HepG2 (cell line): ENCODE results near the gene MGST2. TPM values are rescaled to one million over a fixed set of nuclear protein-coding genes. Genes with fewer than 3 reads are reported as not detected.

Source experiments
- ATAC-seq: fragments of 200-7000 bp; cut with Tn5 transposase; 3 replicates; pipeline ENCODE4 v1.9.1; 2020; ENCODE audit warnings: mild to moderate bottlenecking, moderate library complexity
- BruUV-seq: library from RNA; stranded (reverse); fragments of 400-500 nt; replicated peaks from 2 replicates; lab custom pipeline; 2021; lab: Mats Ljungman, UMichigan
- CTCF ChIA-PET: fragments of 300-600 bp; formaldehyde crosslinking; extraction: SDS; loops from one replicate; lab custom pipeline; 2021; ENCODE audit warnings: low total read pairs, inconsistent platforms, low intra/inter-chr PET ratio; lab: Yijun Ruan, JAX
- POLR2A ChIA-PET: fragments of 350-600 bp; sonication (Branson Sonifier 250); formaldehyde crosslinking; loops from one replicate; lab custom pipeline; 2020; ENCODE audit warnings: antibody characterized with exemption, inconsistent platforms; lab: Yijun Ruan, JAX
- DNase-seq: peaks from one replicate; pipeline ENCODE4 v3.0.0-alpha.2; 2015; ENCODE audit warnings: low spot score
- FAIRE-seq: peaks from 3 replicates; lab custom pipeline; 2011; peaks lifted over from hg19 to GRCh38; lab: Jason Lieb, UNC
- H2AFZ ChIP-seq: one replicate; pipeline ENCODE4 v1.6.1; 2011; ENCODE audit warnings: low read length, inconsistent platforms
- H3K27ac ChIP-seq: fragments of 300-600 bp; 3 replicates; pipeline ENCODE4 v1.8.0; 2011; ENCODE audit warnings: mixed run types, mild to moderate bottlenecking, mixed read lengths, low read length, inconsistent platforms; ENCODE audit not compliant: insufficient read depth; ENCODE audit errors: extremely low read length
- H3K27me3 ChIP-seq, 2 experiments: fragments of 200-600 bp in 1 of 2; 2 replicates in 1 of 2; 3 replicates in 1 of 2; pipeline versions ENCODE4 v1.6.0 to v1.8.0; 2011; ENCODE audit warnings: low read length in 2 of 2, mild to moderate bottlenecking in 2 of 2, moderate library complexity in 2 of 2, inconsistent platforms in 1 of 2; ENCODE audit not compliant: insufficient read depth in 2 of 2, control insufficient read depth in 1 of 2
- H3K36me3 ChIP-seq, 2 experiments: fragments of 200-600 bp in 1 of 2; replicated peaks in 1 of 2; 2 replicates in 1 of 2; 3 replicates in 1 of 2; pipeline versions ENCODE4 v1.5.1 to v1.8.0; 2011; ENCODE audit warnings: low read length in 2 of 2, inconsistent platforms in 1 of 2; ENCODE audit not compliant: insufficient read depth in 2 of 2, control insufficient read depth in 1 of 2
- H3K4me1 ChIP-seq: 2 replicates; pipeline ENCODE4 v1.5.1; 2012; ENCODE audit warnings: low read length, inconsistent platforms; ENCODE audit not compliant: insufficient read depth
- H3K4me2 ChIP-seq: 2 replicates; pipeline ENCODE4 v1.6.0; 2011; ENCODE audit warnings: low read depth, low read length, inconsistent platforms
- H3K4me3 ChIP-seq, 3 experiments: fragments of 200-600 bp in 1 of 3; sonication (generic), shearing (Covaris generic) in 1 of 3; replicated peaks in 1 of 3; 2 replicates each; pipeline ENCODE4 v1.5.1; 2011 to 2016; ENCODE audit warnings: low read length in 3 of 3, inconsistent platforms in 2 of 3, low read depth in 2 of 3, mild to moderate bottlenecking in 2 of 3, control low read depth in 1 of 3, mixed read lengths in 1 of 3; ENCODE audit not compliant: insufficient read depth in 1 of 3
- H3K79me2 ChIP-seq: one replicate; pipeline ENCODE4 v1.6.1; 2011; ENCODE audit warnings: low read length, inconsistent platforms; ENCODE audit not compliant: insufficient read depth
- H3K9ac ChIP-seq: 2 replicates; pipeline ENCODE4 v1.6.0; 2011; ENCODE audit warnings: mild to moderate bottlenecking, low read depth, low read length, inconsistent platforms; ENCODE audit not compliant: insufficient read depth
- H3K9me3 ChIP-seq: 2 replicates; pipeline ENCODE4 v1.5.1; 2012; ENCODE audit warnings: mild to moderate bottlenecking, low read length
- H4K20me1 ChIP-seq: 2 replicates; pipeline ENCODE4 v1.6.0; 2011; ENCODE audit warnings: inconsistent platforms, mild to moderate bottlenecking, low read length, moderate library complexity; ENCODE audit not compliant: insufficient read depth
- ATF6 ChIP-seq: sonication (generic); formaldehyde crosslinking; conservative IDR thresholded peaks from 2 replicates; pipeline ENCODE4 v1.4.0; 2020; ENCODE audit warnings: missing genetic modification reagents
- HES4 ChIP-seq: sonication (generic); formaldehyde crosslinking; IDR thresholded peaks from 2 replicates; pipeline ENCODE4 v1.9.0; 2021; ENCODE audit warnings: mild to moderate bottlenecking, missing genetic modification reagents, borderline replicate concordance
- MAFF ChIP-seq: IDR thresholded peaks from 2 replicates; pipeline ENCODE4 v1.6.1; 2011; ENCODE audit warnings: low read depth, low read length, improper control_type of control experiment
- MAFK ChIP-seq, 2 experiments: IDR thresholded peaks in 1 of 2; conservative IDR thresholded peaks in 1 of 2; 2 replicates each; pipeline ENCODE4 v1.6.1; 2011; ENCODE audit warnings: improper control_type of control experiment in 2 of 2, low read length in 2 of 2
- NFE2L2 ChIP-seq: fragments of 150-350 bp; IDR thresholded peaks from 2 replicates; pipeline ENCODE4 v1.6.1; 2014; ENCODE audit warnings: low read length
- ZKSCAN8 ChIP-seq: IDR thresholded peaks from 2 replicates; pipeline ENCODE4 v1.6.1; 2016; ENCODE audit warnings: borderline replicate concordance, missing genetic modification reagents, missing compliant biosample characterization
- ZNF432 ChIP-seq: sonication (generic); formaldehyde crosslinking; IDR thresholded peaks from 2 replicates; pipeline ENCODE4 v1.5.0; 2020; ENCODE audit warnings: missing genetic modification reagents, mild to moderate bottlenecking, borderline replicate concordance
- WGBS: methylation state at CpG from one replicate; pipeline ENCODE4 v1.1.6; 2017; ENCODE audit warnings: low lambda C conversion rate; 5-methylcytosine and 5-hydroxymethylcytosine counted together
- in situ Hi-C: cut with HindIII; loops from 2 replicates; pipeline ENCODE4 v1.10.0; 2017; ENCODE audit warnings: low pct_unique_long_range_greater_than_20kb; ENCODE audit not compliant: extremely low pct_ligation_motif_present
- intact Hi-C: fragments of 100-400 bp; cut with micrococcal nuclease; formaldehyde crosslinking; loops from one replicate; pipeline ENCODE4 v1.10.0; 2022; ENCODE audit not compliant: unreplicated experiment
- polyA plus RNA-seq, 8 experiments: library from polyadenylated mRNA; depleted of rRNA in 3 of 8; stranded (reverse) in 7 of 8; unstranded in 1 of 8; fragments of >200 nt; fragmentation: Illumina TruSeq in 4 of 8; extraction: Trizol in 4 of 8; gene quantifications; 2 replicates each; pipeline versions ENCODE4 v1.2.1 to v1.2.3, GENCODE V29; 2011 to 2016; ENCODE audit warnings: low read depth in 4 of 8, missing spikeins in 1 of 8, mixed read lengths in 1 of 8; ENCODE audit not compliant: insufficient read depth in 1 of 8
- total RNA-seq, 5 experiments: library from RNA; depleted of rRNA; stranded (reverse); fragments of >200 nt; fragmentation: Illumina TruSeq; extraction: Trizol; gene quantifications; 2 replicates each; pipeline ENCODE4 v1.2.3, GENCODE V29; 2016; ENCODE audit warnings: low read depth in 1 of 5
- TF ChIP-seq, protein P1 (sequence below): sonication (generic); formaldehyde crosslinking; IDR thresholded peaks from 2 replicates; pipeline ENCODE4 v1.4.0; 2020; ENCODE audit warnings: missing genetic modification reagents, mild to moderate bottlenecking, borderline replicate concordance

MGST2 gene
- total and polyA plus RNA-seq, 2 of the 13 experiments (the other 11 are each of a cell fraction or from before 2014, with no cell fraction given): 205 to 416 TPM

DNA sequence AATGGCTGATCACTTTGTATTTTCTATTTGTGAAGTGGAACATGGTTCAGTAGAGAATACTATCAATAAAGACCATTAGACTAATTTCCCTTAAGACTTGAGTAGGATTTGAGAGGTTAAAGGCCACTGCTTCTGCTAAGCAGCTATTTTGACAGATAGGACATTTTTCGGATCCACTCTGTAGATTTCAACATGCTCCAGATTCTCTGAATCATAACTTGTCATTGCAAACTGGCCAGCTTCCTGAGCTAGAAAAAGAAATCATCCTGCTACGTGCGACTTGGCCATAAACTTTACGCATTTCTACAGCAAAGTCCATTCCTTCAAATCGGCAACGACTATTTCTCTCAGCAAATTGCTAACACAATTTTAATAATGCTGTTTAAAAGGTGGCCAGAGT, 55.2 kb downstream of the MGST2 start (continued):
- TF ChIP-seq, protein P1, sequence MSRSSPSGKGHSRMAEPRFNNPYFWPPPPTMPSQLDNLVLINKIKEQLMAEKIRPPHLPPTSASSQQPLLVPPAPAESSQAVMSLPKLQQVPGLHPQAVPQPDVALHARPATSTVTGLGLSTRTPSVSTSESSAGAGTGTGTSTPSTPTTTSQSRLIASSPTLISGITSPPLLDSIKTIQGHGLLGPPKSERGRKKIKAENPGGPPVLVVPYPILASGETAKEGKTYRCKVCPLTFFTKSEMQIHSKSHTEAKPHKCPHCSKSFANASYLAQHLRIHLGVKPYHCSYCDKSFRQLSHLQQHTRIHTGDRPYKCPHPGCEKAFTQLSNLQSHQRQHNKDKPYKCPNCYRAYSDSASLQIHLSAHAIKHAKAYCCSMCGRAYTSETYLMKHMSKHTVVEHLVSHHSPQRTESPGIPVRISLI: no peak
- TF ChIP-seq ZNF432 (CRISPR knock-in tag) (no peak), HES4 (CRISPR knock-in tag) (no peak), ATF6 (no peak)
- TF ChIP-seq, all 625 proteins: peak for 0

- ChIA-PET POLR2A (no interaction called here), CTCF (no interaction called here)
- intact Hi-C loops (no loop called here), in situ Hi-C loops (no loop called here)
- TF ChIP-seq MAFK (conservative IDR thresholded peaks at IDR 0.05 in 1 of 2, IDR thresholded peaks at IDR 0.05 in 1 of 2; ENCODE audit: low read length in 2 of 2) (peak; percentile 73 to 92), MAFF (peak; percentile 80), NFE2L2 (peak; percentile 40; the same call in 1 of the 2 replicates), ZKSCAN8 (CRISPR knock-in tag) (no peak)
- no peaks in the 10 kb centered on the region for H3K27me3 ChIP-seq
- H3K4me2 ChIP-seq: no peak overlapping the region
- ATAC-seq (no peak), DNase-seq (no peak), FAIRE-seq (no peak)
- H3K4me1 ChIP-seq: no peaks in the 10 kb centered on the region
- no peaks in the 10 kb centered on the region for H3K9me3 ChIP-seq
- H4K20me1 ChIP-seq: no peaks in the 10 kb centered on the region
- BruUV-seq: no TSS peak
- H2AFZ ChIP-seq: no peak overlapping the region
- H3K9ac ChIP-seq: no peak overlapping the region
- H3K27ac ChIP-seq: no peak overlapping the region
- no peaks in the 10 kb centered on the region for H3K79me2 ChIP-seq
- peaks cover 10 to 28% of the 10 kb centered on the region in 2 experiments for H3K36me3 ChIP-seq
- WGBS: 74% methylated on average over 4 of the region's 4 CpGs
- no peak overlapping the region for H3K4me3 ChIP-seq
These were observed 56.2 kb downstream of the MGST2 start for GRCh38 chr4:139721789-139722188.
